Erythroblast (primary cell): ENCODE data around the gene DNAI2.

Source experiments
- GATA1 ChIP-seq: IDR thresholded peaks from 2 replicates; pipeline ENCODE4 v1.6.1; 2011; ENCODE audit warnings: low read depth, mild to moderate bottlenecking, control low read depth, low read length, moderate library complexity
- POLR2A ChIP-seq: IDR thresholded peaks from 2 replicates; pipeline ENCODE4 v1.6.1; 2011; ENCODE audit warnings: mild to moderate bottlenecking, low read length

DNA sequence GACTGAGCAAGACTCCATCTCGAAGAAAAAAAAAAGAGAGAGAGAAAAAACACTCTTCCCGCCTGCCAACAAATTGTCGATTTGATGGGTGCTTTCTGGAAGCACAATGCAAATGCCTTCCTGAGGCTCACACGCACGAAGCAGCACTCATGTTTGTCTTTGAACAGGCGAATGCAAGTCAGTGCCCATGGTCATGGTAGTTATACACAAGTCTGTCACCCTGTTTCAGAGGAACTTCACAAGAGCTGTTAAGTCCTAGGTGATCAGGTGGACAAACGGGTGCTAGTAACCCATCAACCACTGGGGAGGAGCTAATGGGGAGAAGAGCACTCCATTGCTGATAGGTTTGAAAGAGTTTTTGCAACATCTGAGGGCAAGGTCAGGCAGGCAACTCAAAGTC, 6.5 kb upstream of the DNAI2 start:
- TF ChIP-seq POLR2A, result no peak
- TF ChIP-seq GATA1, result no peak
